PC-9 (cell line): ENCODE results near the gene HEG1.

Experiments used
- EZH2 ChIP-seq: fragments of 200-600 bp; sonication (generic); IDR thresholded peaks from 2 replicates; pipeline ENCODE4 v1.8.0; 2017; ENCODE audit warnings: antibody characterized with exemption, low read depth
- TF ChIP-seq, protein P1 (sequence below): fragments of 200-600 bp; sonication (generic); conservative IDR thresholded peaks from 2 replicates; pipeline ENCODE4 v1.6.1; 2017; ENCODE audit warnings: mixed run types, antibody characterized with exemption, mild to moderate bottlenecking, moderate library complexity

DNA sequence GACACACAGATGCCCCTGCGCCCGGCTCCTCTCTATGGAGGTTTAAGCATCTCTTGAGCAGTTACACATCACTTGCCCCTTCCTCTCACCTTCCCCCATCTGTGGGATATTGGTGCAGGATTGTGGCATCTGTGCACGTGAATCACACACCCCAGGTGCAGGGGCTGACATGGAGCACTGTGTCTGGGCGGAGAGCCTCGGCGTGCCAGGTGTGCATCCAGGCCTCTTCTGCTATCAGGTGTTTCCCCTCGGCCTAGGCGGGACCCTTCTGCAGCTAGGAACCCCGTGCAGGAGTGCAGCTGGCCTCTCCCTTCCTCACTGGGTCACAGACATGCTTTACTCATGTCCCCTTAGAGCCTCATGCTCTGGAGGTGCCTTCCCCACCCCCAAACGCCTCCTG, 87.8 kb downstream of the HEG1 start:
- TF ChIP-seq, protein P1, sequence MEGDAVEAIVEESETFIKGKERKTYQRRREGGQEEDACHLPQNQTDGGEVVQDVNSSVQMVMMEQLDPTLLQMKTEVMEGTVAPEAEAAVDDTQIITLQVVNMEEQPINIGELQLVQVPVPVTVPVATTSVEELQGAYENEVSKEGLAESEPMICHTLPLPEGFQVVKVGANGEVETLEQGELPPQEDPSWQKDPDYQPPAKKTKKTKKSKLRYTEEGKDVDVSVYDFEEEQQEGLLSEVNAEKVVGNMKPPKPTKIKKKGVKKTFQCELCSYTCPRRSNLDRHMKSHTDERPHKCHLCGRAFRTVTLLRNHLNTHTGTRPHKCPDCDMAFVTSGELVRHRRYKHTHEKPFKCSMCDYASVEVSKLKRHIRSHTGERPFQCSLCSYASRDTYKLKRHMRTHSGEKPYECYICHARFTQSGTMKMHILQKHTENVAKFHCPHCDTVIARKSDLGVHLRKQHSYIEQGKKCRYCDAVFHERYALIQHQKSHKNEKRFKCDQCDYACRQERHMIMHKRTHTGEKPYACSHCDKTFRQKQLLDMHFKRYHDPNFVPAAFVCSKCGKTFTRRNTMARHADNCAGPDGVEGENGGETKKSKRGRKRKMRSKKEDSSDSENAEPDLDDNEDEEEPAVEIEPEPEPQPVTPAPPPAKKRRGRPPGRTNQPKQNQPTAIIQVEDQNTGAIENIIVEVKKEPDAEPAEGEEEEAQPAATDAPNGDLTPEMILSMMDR: no peak
- no peak for TF ChIP-seq EZH2
